Activated CD4-positive, CD25-positive, alpha-beta regulatory T cell treated with anti-CD3 and anti-CD28 coated beads, Interleukin-2, amount 50 U/mL, for 16 hours (primary cell): ENCODE results near the gene DTNB.

Experiments
- DNase-seq: peaks from one replicate; pipeline ENCODE4 v3.0.0-alpha.2; 2020; ENCODE audit warnings: low read depth, low spot score

The DTNB gene

DNA sequence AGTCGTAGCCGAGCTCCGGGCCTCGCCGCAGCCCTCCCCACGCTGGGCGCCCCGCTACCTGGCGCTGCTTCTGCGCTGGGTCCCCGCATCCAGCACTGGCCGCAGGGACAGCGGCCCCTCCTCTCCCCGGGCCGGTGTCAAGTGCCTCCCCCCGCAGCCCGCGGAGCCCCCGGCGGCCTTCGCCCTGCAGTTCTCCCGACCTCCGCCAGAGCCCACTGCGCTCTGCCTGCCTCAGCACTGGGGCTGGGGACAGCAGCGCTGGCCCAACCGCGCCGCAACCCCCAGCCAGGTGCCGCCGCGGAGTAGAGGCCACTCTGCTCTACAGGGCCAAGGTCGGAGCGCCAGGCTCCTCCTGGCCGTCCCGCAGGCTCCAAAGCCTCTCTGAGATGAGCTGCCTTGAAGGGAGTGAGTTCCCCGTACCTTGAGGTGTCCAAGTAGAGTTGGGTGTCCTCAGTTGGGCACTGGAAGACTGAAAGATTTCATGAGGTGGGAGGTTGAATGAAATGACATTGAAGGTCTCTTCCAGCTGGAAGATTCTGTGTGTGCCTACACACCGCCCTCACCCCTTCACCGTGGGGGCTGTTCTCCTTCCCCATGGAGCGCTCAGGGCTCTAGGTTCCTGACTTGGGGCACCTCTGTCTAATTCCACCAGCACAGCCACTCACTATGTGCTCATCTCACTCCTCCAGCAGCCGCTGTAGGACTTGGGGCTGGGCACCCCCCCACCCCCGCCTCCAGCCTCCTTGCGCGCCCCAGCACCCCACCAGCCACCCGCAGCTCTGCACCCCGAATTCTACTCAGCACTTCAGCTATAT, 330.8 kb downstream of the DTNB start:
- peak; percentile 64 for DNase-seq

DNA sequence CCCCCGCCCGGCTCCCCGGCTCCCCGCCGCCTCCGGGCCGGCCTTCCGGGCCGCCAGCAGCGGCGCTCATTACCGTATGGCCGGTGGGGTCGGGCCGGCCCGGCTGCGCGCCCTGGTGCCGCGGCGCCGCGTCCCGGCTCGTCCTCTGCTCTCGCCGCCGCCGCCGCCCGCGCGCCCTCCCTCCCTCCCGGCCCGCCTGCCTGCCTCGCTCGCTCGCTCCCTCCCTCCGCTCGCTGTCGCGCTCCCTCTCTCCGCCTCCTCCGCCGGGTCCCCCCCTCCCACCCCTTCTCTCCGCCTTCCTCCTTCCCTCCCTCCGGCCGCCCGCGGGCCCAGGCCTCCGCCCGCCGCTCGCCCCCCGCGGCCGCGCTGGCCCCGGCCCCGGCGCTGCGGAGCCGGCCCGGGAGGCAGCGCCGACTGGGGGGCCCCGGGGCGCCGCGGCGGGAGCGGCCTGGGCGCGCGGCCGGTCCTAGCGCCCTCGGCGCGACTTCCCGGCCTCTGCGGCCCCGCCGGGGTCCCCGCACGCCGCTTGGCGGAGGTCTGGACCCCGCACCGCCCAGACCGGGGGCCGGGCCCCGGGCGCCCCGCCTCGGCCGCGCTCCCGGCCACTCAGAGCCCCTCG, 331.5 kb downstream of the DTNB start, which contains the start of gene DNMT3A:
DNMT3A (minus strand) TSS at position 173 of the 619 bp plus-strand sequence. CDS start 27,941 bp downstream, outside the sequence.
- DNase-seq = no peak

DNA sequence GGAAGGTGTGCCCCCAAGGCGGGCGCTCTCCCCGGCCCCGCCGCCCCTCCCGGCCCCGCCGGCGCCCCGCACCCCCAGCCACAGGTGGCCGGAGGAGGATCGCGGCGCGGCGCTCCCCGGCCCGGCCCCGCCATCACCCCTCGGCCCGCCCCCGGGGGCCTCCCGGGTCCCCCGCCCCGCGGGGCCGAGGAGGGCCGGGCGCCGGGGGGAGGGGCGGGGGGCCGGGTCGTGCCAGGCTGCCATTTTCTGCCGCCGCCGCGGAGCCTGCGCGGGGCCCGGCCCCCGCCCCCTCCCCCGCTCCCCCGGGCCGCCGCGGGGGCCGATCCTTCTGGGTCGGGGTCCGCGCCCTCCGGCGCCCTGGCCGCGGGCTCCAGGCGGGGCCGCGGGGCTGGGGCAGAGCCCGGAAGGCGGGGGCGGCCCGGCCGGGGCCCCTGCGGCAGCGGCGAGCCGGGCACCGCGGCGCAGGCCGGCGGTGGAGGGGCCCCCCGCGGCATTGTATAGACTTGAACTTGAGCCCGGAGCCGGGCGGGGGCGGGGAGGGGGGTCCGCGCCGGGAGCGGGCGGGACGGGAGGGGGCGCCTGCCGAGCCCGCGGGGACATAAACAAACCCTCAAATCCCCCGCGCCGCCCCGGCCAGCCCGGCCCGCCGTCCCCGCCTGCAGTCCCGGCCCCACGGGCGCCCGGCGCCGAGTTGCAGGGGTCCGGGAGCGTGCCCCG, 332.2 kb downstream of the DTNB start:
- DNase-seq = no peak

DNA sequence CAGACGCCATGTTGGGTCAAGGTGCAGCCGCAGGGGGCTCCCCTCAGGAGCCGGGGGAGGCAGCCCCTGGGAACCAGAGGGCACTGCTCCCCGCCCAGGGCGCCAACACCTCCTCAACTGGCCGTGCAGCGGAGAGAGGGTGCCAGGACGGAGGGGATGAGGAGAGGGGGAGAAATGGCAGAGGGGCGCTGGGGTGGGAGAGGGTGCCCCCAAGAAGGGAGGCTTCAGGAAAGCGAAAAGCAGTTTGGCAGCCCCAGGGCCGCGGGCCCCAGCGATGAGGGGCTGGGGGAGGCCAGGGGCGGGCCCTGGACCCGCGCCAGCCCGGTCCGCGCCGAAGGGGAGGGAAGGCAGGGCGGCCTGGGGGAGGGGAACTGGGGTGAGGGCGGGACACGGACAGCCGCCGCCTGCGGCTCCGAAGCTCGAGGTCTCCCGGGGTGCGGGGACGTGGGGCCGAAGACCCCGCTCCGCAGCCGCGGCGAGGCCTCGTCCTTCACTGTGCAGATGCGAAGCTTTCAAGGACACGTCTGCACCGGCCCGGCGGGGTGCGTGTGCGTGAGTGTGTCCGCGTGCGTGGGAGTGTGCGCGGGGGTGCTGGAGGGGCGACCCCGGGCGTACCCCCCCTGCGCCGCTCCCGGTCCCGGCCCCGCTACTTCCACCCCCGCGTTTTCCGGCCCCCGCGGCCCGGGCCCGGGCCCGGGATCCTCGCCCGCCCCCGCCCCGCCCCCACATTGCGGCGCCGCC, 333.0 kb downstream of the DTNB start:
- no peak for DNase-seq

DNA sequence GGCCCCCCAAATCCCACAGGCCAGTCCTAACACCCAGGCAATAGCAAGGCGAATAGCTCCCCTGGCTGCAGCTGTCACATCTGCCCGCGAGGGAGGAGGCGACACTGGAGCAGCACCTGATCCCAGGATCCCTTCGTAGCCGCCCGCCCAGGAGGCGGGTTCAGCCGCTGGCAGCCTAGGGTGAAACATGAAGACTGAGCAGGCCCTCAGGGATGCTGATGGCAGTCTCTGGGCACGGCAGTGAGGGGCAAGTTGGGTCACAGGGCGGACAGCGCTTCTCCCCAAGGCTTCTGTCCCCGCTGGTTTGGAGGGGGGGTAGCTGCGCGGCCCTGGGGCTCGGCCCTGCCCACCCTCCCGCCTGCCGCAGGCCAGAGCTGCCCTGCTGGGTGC, 333.6 kb downstream of the DTNB start:
- DNase-seq = no peak

DNA sequence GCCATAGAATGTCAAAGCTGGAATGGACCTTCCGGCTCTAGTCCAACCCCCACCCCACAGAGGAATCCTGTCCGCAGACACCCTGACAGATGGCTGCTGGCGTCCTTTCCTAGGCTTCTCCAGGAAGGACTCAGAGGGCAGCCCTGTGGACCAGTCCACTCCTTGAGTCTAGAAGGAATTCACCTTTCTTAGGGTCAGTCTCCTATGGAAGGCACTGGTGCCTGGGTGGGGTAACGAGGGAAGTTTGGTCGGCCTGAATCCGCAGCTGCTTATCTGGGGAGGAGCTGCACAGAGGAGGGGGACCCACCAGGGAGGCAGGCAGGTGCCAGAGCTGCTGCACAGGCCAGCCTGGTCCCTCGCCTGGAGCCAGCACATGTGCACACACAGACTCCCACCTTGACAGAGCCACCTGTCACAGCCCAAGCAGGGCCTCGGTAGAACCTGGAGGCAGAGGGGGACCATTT, 334.1 kb downstream of the DTNB start:
- no peak for DNase-seq

DNA sequence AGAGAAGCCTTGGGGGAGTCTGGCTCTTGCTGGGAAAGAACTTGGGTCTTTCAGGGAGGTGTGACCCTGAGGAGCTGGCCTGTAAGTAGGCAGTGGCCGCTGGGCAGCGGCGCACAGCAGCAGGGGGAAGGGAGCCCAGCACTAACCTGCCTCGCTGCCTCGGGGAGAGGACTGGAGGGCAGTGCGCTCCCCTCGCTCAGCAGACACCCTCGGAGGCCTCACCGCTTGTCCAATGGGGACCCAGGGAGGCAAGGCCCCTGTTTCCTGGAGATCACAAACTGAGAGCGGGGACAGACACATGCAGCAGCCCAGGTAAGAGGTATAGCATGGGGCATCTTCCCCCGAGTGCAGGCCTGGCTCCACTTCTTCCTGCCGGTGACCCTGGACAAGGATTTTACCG, 335.0 kb downstream of the DTNB start:
- DNase-seq = no peak

DNA sequence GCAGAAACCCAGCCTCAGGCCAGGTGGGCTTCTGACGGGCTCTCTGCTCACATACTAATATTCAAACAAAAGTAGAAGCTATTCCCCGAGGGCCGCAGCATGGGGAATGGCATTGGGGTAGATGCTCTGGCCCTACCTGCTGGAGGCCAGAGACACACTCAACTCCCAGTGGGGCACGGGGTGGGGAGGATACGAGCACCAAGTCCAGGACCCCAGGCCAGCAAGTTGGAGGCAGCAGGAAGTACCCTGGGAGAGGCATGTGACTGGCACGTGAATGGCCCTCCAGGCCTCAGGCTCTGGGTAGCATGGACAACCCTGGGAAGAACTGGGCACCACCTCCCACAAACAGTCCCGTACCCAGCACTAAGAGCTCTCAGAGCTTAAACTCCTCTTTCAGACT, 335.5 kb downstream of the DTNB start:
- no peak for DNase-seq

DNA sequence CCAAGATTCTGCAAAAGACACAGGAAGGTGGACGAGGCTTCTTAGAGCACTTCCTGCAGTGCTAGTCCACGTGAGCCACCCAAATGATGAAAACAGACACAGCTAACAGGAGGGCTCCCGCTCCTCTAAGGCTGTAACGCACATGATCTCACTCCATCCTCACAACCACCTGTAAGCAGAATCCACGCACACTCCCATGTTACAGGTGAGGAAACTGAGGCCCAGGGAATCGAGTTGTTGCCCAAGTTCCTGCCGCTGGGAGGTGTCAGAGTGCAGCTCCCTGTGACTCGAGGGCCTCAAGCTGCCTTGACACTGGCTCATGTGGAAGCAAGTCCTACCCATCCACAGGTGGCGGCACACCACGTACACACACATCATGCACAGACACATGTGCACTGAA, 336.1 kb downstream of the DTNB start:
- DNase-seq = no peak

DNA sequence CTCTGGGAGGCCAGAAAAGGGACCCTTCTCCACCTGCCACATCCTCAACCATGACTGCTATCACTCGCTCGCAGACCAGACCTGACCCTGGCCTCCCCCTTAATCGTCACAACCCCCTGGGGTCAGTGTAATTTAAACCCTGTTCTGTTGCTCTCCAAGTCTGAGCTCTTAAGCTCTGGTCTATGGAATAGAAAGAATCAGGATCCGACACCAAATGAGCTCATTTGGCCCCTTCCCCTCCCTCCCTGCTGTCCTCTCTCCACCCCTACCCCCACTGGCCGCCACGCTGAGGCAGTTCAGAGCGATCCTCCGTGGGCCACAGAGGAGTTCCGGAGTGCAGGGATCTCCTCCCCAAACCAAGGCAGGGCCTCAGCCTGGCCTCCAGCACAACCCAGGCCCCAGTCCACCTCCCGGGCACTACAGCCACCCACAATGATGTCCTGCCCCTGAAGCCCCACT, 337.0 kb downstream of the DTNB start:
- no peak for DNase-seq

DNA sequence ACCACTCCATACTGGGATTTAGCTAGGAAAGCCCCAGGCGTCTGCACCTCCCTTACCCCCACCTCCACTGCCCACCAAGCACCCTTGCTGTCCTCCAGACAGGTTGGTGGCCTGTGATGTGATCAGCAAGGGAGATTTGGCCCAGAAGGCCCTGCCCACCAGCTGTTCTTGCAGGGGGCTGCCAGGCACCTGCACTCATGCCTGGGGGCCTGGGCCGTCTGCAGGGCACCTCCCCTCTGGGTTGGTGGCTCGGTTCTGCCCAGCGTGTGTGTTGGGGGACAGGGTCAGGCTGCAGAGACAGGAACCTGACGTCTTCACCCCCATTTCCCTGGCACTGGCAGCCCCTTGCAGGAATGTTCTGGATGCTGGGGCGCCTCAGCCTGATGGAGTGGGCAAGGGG, 337.4 kb downstream of the DTNB start:
- DNase-seq = no peak

DNA sequence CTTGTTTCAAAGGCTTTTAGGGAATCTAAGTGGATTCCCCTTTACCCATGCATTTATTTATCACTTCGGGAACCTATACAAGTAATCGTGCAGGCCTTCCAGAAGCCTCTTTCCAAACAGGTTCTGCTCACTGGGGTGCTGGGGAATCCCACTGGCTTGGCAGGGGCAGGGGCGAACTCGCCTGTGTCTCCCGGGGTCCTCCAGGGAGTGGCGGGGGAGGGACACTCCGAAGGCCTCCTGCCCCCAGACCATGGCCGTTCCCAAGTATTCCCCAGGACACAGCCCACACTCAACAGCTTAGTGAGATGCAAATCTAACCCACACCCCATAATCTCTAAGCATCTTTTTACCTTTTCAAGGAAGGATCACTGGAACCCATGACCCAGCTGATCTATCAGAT, 338.2 kb downstream of the DTNB start:
- DNase-seq = no peak

DNA sequence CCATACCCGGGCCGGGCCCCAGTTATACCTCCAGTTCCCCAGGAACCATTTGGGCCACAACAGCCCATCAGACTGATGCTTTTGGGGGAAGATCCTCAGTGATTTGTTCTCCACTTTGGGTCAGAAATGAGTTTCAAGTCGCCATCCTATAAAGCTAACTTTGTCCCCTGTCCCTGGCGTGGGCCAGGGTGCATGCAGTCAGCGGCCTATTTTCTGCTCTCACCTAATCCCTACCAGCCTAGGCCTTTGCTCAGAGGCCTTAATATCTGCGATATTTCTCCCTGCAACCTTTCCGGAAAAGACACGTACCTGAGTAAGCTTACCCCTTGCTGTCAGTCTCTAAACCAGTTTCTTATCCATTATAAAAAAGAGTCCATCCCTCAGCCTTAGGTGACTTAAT, 338.9 kb downstream of the DTNB start:
- no peak for DNase-seq

DNA sequence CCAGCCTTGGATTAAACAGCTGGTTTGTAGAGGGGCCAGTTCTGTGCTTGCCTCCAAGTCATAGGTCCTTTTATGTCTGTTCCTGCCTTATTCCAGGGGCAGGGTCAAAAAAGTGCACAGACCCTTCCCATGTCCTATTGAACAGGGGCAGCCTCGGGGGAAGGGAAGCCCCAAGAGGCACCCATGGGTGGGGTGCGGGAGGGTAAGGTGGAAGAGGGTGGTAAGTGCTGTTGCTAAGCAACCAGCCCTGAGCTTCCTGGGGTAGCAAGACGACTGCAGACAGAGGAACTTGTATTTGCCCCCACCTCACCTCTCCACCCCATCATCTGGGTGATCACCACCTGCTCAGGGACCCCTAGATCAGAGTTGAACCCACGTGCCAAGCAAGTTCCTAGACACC, 339.4 kb downstream of the DTNB start:
- no peak for DNase-seq

DNA sequence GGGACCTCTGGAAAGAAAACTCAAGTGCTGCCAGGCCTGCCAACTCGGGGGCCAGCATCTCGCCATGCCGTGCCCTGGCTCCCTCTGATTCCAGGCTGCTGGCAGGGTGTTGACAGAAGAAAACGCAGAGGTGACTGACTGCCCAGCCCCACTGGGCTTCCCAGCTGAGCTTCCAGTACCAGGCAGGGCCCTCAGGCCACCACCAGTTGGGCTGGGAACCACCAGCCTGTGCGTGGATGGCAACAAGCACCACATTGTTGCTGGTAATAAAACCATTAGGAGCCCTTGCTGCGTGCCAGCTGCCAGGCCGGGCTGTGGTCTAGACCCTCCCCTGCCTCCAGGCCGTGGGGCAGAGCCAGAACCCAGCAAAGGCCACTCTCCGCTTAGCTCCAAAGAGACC, 340.8 kb downstream of the DTNB start:
- DNase-seq = no peak

DNA sequence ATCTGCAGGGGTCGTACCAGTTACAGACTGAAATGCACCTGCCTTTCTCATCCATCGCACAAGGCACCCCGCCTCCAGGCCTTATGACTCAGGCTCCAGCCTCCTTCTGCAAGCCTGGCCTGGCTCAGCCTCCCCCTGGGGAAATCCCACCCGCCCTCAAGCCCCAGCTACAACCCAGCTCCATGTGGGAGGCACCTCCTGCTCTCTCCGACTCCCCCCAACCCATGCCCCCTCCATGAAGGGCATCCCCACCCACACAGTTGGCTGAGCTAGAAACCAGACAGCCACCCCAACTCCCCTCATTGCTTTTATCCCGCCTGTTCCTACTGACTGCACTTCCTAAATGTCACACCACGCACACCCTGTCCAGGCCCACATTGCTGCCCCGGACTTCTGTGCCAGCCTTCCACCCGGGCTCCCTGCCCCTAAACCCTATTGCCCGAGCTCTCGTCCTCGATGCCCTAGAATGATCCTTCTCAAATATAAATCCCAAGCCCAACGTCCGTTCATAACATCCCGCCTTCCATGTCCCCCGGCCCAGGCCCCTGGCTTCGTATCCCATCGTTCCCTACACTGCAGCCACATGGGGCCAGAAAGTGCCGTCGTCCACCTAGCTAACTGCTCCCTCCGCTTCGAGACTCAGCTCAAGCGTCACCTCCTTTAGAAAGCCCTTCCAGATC, 341.6 kb downstream of the DTNB start:
- no peak for DNase-seq

DNA sequence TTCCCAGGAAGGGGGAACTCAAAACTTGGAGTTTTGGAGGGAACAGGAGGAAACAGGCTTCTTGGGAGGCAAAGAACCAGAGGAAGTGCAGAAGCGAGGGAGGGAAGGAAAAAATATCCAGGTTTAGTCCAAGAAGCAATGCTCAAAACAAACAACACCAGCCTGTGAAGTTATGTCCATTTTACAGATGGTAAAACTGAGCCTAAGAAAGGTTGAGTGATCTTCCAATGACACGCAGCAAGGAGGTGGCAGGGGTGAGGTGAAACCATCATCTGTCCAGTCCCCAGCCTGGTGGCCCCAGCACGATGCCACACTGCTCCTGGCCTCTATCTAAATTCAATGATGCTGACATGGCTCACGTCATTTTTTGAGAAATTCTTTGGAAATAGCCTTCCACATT, 342.4 kb downstream of the DTNB start:
- DNase-seq = no peak

DNA sequence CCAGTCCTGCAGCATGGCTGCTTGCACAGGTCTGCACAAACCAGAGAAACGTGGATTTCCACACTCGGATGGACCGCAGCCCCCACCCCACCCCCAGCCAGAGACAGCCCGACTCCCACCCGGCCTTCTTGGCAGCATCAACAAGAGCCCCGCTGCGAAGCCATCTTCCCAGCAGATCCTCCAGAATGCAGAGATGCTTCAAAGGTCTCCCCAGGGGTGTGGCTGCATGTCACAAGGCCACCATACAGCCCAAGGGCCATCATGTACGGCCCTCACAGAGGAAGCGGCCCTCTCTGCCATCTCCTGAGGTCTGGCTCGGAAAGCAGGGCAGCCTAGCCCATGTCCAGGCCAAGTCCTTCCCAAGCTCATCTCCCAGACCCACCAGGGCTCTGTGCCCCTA, 343.1 kb downstream of the DTNB start:
- DNase-seq = no peak

DNA sequence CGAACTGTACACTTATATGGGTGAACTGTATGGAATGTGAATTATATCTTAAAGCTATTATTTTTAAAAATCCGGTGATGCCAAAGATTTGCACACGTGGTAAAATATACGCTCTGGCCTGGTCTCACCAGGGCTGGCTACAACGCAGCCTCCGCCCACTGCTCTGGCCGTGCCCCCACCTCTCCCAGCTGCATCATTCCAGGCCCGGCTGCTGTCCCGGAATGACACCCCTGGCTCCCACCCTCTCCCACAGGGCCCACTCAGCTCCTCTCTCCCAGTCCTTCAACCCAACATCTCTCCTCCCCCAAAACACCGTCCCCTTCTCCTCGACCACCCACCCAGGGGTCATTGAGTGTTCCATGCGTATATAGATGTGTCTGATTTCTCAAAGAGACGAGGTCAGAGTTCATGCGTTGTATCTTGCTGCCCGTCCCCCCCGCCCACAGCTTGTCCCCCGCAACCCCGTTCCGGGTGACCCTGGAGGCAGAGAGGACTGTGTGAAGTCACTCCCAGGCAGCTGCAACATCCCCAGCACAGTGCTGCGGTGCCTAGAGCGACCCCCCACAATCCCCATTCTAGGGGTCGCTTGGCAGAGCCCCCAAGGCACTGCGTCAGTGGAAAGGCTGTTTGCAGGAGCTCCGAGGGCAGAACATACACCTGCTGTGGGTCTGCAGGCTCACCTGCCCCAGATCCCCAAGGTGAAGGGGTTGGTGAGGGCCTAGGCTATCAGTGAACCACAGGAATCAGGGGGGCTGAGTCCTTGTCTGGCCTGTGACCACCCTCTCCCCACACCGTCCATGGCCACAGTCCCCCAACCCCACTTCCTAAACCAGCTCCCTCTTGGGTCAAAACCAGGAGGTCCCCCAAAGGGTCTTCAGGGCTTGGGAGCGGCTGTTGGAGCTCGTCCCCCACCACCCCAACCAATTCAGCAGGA, 345.0 kb downstream of the DTNB start:
- no peak for DNase-seq
